HL-60/S4 treated with retinoic acid at 250 ng/mL for 4 days and 3 days (cell line): Measurements from ENCODE around the gene ANKZF1.
"Not testable (repeated sequence)": the region's sequence is repeated elsewhere in the genome, so short reads cannot be mapped to it uniquely, and the experiment has no call there.

ENCODE experiments used
- in situ Hi-C: fragments of 300-500 bp; cut with MboI; formaldehyde crosslinking; loops from 2 replicates; pipeline ENCODE4 v1.7.0; 2022; ENCODE audit warnings: low sequenced_read_pairs

The ANKZF1 gene

GRCh38 chr2:219253753-219254589 is 24.4 kb downstream of the ANKZF1 start, which contains the start of gene TUBA4A:
Gene TUBA4A (minus strand): TSS chr2:219253918. CDS start chr2:219253858, 60 bp downstream.
- in situ Hi-C loops: no loop called here

GRCh38 chr2:219254590-219255201 is 25.1 kb downstream of the ANKZF1 start:
- in situ Hi-C loops: no loop called here

DNA sequence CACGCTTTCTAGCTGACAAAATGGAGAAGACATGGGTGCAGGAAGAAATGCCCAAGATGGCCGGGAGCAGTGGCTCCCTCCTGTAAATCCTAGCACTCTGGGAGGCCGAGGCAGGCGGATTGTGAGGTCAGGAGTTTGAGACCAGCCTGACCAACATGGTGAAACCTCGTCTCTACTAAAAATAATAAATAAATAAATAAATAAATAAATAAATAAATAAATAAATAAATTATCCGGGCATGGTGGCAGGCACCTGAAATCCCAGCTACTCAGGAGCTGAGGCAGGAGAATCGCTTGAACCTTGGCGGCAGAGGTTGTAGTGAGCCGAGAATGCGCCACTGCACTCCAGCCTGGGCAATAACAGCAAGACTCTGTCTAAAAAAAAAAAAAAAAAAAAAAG is 29.3 kb downstream of the ANKZF1 start:
- in situ Hi-C loops: not testable (repeated sequence)

- in situ Hi-C loops: no loop called here
Measured at GRCh38 chr2:219261024-219261855, 31.6 kb downstream of the ANKZF1 start.

DNA sequence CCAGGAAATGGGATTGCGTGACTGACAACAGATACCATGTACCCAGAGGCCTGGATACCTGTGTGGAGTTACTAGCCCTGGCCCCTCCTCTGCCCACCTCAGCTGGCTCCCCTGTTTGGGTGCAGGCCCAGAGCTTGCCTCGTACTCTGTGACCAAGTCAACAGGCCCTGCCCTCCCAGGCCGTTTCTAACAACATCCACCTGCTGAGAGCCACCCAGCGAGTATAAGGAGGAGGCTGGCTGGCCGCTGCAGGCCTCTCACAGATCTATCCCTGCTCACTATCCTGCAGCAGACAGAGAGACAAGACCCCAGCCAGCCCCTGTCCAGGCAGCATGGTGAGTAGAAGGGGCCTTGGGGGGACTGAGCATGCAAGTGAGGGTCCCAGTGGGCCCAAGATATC is 36.6 kb downstream of the ANKZF1 start:
- in situ Hi-C loops: no loop called here

DNA sequence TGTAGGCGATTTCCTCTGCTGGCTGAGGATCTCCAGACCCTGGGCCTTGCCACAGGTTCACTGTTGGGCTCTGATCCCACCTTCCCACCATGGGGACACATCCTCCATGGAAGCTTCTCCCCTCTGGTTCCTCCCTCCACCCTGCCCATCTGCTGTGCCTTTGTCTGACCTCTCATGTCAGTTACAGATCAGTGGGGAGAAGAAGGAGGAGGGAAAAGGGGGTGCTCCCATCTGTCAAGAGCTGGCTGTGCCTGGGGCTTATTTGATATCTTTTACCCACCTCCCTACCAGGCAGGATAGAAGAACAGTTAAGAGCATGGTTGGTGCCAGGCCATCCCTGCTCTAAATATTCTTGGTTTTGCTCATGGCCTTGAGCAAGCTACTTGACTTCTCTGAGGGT is 37.3 kb downstream of the ANKZF1 start:
- in situ Hi-C loops: no loop called here

DNA sequence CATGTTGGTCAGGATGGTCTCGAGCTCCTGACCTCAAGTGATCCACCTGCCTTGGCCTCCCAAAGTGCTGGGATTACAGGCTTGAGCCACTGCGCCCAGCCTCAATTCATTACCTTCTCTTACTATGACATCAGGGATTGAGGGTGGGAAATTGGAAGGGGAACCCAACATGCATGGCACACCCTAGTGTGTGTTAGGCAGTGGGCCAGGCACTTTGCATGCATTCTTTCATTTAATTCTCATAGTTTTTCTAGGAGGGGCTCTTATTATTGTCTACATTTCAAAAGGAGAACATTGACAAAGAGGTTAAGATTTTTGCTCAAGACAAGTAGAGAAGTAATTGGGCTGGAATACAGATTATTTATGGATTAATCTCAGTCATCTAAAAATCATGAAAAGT is 38.7 kb downstream of the ANKZF1 start:
- in situ Hi-C loops: no loop called here

DNA sequence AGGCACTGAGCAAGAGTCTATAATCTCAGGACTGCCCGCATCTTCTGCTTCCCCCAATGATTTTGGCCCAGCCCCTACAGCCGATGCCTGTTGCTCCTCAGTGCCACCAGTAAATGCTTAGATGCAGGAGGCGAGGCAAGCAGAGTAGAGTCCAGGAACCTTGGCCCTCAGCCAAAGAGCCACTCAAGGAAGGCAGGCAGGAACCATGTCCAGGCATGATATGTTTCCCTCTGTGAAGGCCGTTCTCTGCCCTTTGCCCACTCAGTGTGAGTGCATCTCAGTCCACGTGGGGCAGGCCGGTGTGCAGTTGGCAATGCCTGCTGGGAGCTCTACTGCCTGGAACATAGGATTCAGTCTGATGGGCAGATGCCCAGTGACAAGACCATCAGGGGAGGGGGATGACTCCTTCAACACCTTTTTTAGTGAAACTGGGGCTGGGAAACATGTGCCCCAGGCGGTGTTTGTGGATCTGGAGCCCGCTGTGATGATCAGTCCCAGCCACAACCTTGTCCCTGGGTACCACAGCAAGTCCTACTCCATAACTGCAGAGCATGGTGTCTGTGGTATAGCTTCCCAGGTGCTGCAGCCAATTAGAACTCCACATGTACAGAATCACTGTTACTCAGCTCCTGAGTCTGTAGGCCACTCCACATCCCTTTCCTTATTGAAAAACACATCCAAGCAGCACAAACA is 39.9 kb downstream of the ANKZF1 start:
- in situ Hi-C loops: no loop called here

GRCh38 chr2:219270055-219270372 is 40.4 kb downstream of the ANKZF1 start:
- in situ Hi-C loops: no loop called here

- in situ Hi-C loops: no loop called here
Measured at GRCh38 chr2:219271021-219271420, 41.4 kb downstream of the ANKZF1 start.

- in situ Hi-C loops: no loop called here
Measured at GRCh38 chr2:219272356-219272755, 42.8 kb downstream of the ANKZF1 start.

DNA sequence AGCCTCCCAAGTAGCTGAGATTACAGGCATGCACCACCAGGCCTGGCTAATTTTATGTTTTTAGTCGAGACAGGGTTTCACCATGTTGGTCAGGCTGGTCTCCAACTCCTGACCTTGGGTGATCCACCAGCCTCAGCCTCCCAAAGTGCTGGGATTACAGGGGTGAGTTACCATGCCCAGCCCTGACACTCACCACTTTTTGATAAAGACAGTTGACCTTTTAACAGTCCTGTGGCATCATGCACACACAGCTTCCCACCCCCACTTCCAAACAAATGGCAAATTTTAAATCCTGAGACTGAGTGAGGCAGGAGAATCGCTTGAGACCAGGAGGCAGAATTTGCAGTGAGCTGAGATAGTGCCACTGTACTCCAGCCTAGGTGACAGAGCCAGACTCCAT is 43.4 kb downstream of the ANKZF1 start:
- in situ Hi-C loops: no loop called here

DNA sequence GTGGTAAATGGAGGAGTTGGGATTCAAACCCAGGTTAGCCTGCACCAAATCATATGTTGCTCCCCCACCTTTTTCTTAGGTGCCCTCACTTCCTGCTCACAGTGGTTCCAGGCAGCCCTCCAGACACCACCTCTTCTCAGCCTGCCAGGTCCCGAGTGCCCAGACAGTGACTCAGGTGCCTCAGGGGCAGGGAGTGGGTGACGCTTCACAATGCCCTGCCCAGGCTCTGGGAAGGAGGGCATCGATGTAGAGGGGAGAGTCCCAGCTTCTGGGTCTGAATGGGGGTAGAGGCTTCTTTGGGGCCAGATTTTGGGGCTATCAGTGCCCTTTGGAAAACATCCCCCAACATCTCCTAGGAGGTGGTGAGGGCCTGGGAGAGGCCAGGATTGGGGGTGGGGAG is 44.3 kb downstream of the ANKZF1 start:
- in situ Hi-C loops: no loop called here

DNA sequence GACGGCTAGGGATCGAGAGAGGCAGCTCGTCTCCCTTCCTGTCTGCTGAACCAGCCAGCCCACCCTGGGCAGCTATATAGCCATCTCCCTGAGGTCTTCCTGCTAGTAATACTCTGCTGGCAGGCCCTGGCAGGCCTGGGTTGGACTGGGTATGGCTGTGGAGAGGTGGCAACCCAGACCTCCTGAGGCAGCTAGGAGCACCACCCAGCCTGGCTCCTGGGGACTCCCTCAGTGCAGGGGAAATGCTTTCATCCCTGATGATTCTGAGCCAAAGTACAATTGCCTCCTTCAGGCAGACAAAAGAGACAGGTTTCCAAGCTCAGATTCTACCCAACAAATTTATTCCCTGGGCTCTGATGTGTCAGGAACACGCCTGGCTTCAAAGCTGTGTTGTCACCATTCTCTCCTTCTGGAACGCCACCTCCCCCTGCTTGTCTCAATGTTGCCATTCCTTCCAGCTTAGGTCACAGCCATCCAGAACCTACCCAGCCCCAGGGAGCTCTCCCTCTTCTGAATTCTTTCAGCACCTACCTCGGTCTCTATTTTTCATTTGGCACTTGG is 44.8 kb downstream of the ANKZF1 start:
- in situ Hi-C loops: no loop called here

- in situ Hi-C loops: no loop called here
Measured at GRCh38 chr2:219277703-219278654, 48.4 kb downstream of the ANKZF1 start.

DNA sequence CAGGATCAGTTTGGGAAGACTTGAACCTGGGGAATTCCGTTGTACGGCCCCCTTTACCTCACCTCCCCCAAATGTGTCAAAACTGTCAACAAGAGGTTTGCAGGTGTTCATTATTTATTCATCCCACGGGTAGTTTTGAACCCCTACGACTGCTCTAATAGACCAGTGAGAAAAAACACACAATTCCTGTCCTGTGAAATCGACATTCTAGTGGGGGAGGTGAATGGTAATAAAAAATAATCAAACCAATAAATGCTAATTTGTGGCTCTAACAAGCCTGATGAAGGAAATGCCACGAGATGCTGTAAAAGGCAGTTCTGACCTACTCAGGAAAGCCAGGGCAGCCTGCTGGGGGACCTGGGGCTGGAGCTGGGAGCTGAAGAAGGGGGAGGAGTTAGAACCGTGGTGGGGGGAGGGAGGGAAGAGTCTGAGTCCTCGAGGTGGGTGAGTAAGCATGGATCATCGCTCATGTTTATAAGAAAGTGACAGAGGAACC is 49.1 kb downstream of the ANKZF1 start:
- in situ Hi-C loops: no loop called here

- in situ Hi-C loops: no loop called here
Measured at GRCh38 chr2:219279151-219279915, 49.7 kb downstream of the ANKZF1 start, which contains the start of gene DNAJB2. Gene DNAJB2 (plus strand): TSS chr2:219279366. CDS start chr2:219279834, 468 bp downstream.

DNA sequence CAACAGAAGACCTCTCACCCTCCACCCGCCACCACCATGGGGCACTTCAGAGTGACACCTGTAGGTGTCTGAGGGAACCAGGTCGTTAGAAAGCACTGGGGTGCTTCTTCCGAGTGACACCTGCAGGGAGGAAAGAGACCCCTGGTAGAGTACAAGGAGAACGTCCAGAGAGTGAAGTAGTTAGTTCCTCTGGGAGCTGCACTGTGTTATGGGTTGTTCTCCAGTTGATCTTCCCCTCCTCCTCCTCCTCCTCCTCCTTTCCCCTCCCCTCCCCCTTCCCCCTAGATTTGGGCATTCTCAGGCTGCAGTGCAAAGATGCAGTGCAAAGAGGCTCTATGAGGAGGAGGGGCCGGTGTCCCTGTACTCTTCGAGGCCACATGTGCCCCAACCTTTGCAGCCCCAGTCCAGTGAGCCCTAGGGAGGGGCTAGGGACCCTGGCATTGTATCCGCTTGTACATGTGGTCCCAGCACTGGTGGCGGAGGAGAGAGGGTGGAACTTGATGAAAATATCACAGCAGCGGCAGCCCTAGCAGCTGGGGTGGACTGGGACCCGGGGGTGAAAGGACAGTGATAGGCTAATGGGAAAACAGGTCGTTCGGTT is 50.4 kb downstream of the ANKZF1 start:
- in situ Hi-C loops: no loop called here
